Effector memory CD8-positive, alpha-beta T cell (primary cell): ENCODE measurements around the gene GRIP1.

Source experiments
- ATAC-seq: fragments of 150-1000 bp; cut with Tn5 transposase; replicated peaks from 2 replicates; pipeline ENCODE4 v1.10.0; 2021; ENCODE audit warnings: mild to moderate bottlenecking, moderate library complexity
- DNase-seq, 3 experiments: peaks; one replicate each; pipeline ENCODE4 v3.0.0; 2021
- H3K27ac Mint-ChIP-seq, 2 donors: one replicate each; pipeline ENCODE4 v1.8.0; 2022; ENCODE audit warnings: mild to moderate bottlenecking in 2 of 2, mixed read lengths in 2 of 2, moderate library complexity in 2 of 2
- H3K27me3 Mint-ChIP-seq, 2 donors: one replicate each; pipeline ENCODE4 v1.8.0; 2022; ENCODE audit warnings: mixed read lengths in 2 of 2
- H3K36me3 Mint-ChIP-seq: one replicate; pipeline ENCODE4 v1.8.0; 2022; ENCODE audit warnings: mild to moderate bottlenecking, moderate library complexity, mixed read lengths; ENCODE audit not compliant: insufficient read depth
- H3K4me1 Mint-ChIP-seq, 2 donors: one replicate each; pipeline ENCODE4 v1.8.0; 2022; ENCODE audit warnings: low read depth in 2 of 2, mixed read lengths in 2 of 2
- H3K4me3 Mint-ChIP-seq, 2 donors: one replicate each; pipeline ENCODE4 v1.8.0; 2022; ENCODE audit warnings: mild to moderate bottlenecking in 2 of 2, mixed read lengths in 2 of 2, moderate library complexity in 2 of 2
- H3K9me3 Mint-ChIP-seq, 2 donors: one replicate each; pipeline ENCODE4 v1.8.0; 2022; ENCODE audit warnings: mixed read lengths in 2 of 2

GRIP1 gene

DNA sequence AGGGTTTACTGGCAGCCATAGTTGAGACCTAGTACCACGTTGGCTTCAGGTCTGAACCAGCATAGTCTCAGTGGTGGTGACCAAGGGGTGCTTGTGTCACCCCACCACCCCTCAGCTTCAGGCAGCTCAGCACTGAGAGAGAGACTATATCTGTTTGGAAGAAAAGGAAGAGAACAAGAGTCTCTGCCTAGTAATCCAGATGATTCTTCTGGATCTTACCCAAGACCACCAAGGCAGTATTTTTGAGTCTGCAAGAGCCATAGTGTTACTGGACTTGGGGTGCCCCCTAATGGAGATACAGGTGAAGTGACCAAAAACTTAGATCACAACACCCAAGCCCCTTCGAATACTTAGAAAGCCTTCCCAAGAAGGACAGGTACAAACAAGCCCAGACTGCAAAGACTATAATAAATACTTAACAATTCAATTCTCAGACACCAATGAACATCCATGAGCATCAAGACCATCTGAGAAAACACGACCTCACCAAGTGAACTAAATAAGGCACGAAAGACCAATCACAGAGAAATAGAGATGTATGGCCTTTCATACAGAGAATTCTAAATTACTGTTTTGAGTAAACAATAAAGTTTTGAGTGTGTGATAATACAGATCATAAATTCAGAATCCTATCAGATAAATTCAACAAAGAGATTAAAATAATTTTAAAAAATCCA lies 269.5 kb downstream of the GRIP1 start:
- ATAC-seq, result peak; percentile 63
- H3K9me3 Mint-ChIP-seq, result no peaks in the 10 kb centered on the region
- no peak overlapping the region for H3K4me3 Mint-ChIP-seq
- peaks cover 0 to 1% of the 10 kb centered on the region in 2 donors for H3K4me1 Mint-ChIP-seq
- no peak overlapping the region for H3K27ac Mint-ChIP-seq
- H3K27me3 Mint-ChIP-seq, result peaks cover 32 to 57% of the 10 kb centered on the region in 2 donors
- peak; percentile 31 to 40 (median 37) for DNase-seq
- H3K36me3 Mint-ChIP-seq, result no peaks in the 10 kb centered on the region

DNA sequence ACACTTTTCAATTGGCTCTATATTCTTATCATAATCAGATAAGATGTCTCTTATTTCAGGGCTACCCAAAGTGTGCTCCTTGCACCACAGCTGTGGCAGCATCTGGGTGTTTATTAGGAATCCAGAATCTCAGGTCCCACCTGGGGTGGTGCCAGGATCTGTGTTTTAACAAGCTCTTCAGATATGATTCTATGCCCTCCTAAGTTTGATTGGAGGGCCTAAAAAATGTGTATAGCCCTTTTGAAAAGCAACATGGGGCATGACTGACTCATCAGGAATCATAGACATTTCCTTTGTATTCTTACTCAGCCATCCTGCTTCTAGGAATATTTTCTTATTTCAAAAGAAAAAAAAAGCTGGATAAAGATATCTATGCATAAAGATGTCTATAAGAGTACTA lies 273.5 kb downstream of the GRIP1 start:
- H3K4me3 Mint-ChIP-seq, result no peak overlapping the region
- ATAC-seq (no peak), DNase-seq (no peak)
- no peak overlapping the region for H3K27ac Mint-ChIP-seq
- H3K4me1 Mint-ChIP-seq, result peaks cover 0 to 1% of the 10 kb centered on the region in 2 donors
- no peaks in the 10 kb centered on the region for H3K36me3 Mint-ChIP-seq
- H3K9me3 Mint-ChIP-seq, result no peaks in the 10 kb centered on the region
- H3K27me3 Mint-ChIP-seq, result peaks cover 6 to 26% of the 10 kb centered on the region in 2 donors

DNA sequence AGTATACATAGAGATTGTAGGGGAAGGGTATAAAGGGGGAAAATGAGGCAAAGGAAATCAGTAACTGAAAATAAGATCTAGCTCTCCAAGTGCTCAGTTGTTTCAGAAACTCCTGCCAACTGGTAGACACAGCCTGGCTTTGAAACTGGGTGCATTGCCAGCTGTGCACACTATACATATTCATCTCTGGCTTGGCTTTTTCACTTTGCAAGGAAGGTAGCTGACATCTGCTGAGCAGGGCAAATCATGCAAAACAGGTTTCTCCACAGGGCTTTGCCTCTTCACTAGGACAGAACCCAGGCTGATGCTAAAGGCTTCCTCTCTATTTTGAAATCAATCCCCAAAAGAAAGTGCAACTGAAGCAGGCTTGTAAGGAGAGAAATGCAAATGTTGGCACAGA lies 275.1 kb downstream of the GRIP1 start:
- DNase-seq (no peak), ATAC-seq (no peak)
- H3K9me3 Mint-ChIP-seq, result no peaks in the 10 kb centered on the region
- no peak overlapping the region for H3K4me3 Mint-ChIP-seq
- H3K36me3 Mint-ChIP-seq, result no peaks in the 10 kb centered on the region
- peaks cover 0 to 1% of the 10 kb centered on the region in 2 donors for H3K4me1 Mint-ChIP-seq
- no peak overlapping the region for H3K27ac Mint-ChIP-seq
- peaks cover 0 to 14% of the 10 kb centered on the region in 2 donors for H3K27me3 Mint-ChIP-seq

DNA sequence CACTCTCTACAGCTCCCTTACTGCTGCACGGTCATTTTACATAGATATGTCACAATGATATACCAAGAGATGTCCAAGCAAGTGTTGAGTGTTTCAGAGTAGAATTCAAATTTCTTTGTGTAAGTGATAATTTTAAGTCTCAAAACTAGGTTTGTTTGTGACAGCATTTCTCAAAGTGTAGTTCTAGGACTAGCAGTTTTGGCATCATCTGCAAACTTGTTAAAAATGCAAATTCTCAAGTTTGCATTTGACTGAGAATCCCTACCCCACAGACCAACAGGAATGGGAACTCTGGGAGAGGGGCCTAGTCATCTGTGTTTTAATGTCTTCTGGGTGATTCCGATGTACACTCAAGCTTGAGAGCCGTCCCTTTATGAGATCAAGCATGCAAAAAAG lies 279.0 kb downstream of the GRIP1 start:
- no peak overlapping the region for H3K27ac Mint-ChIP-seq
- DNase-seq, result no peak
- no peaks in the 10 kb centered on the region for H3K4me1 Mint-ChIP-seq
- ATAC-seq, result no peak
- H3K36me3 Mint-ChIP-seq, result no peaks in the 10 kb centered on the region
- H3K27me3 Mint-ChIP-seq, result peaks cover 17 to 27% of the 10 kb centered on the region in 2 donors
- no peaks in the 10 kb centered on the region for H3K9me3 Mint-ChIP-seq
- H3K4me3 Mint-ChIP-seq, result no peak overlapping the region

DNA sequence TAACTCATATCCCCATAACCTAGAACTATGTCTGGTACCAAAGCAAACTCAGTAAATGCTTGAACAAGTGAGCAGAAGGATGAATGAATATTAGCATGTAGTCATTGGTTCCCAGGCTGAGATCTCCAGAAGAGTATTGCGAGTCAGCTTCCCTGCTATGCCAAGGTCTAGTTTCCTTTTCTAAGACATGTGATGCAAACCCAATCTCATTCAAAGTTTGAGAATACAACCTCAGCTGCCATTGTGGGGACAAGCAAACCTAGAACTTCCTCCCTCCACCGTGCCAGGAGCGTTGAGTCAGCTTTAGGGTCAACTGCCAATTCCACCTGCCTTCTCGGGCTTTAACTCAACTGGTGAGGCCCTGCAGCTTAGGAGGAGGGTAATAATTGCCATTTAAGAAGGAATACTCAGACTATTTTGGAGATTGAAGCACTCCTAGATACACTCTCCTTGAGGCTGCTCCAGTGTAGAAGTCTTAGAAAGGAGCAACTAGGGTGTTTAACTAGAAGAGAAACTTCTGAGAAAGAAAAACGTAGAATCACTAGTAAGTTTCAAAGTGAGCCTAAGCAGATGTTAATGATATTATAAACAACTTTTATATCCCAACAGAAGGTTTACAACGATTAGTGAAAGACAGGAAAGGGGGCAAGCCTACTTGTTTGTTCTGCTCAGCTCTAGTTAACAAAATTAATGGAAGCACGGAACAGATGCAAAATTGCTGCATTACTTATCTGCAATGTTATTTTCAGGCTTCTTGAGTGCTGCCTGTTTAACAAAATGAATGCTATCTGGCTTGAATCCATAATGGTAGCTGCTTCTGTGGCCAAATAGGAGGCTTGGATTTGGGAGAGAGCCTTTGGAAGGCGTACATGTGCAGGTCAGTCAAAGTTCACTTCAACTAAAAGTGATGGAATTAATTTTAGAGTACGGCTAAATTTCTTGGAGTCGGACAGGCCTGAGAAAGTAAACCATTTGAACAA lies 279.7 kb downstream of the GRIP1 start:
- Mint-ChIP-seq H3K27me3 (peaks cover 22 to 33% of the 10 kb centered on the region in 2 donors), H3K4me3 (no peak overlapping the region), H3K4me1 (peaks cover under 1 to 4% of the 10 kb centered on the region in 2 donors), H3K27ac (no peak overlapping the region), H3K36me3 (no peaks in the 10 kb centered on the region), H3K9me3 (no peaks in the 10 kb centered on the region)
- DNase-seq (no peak), ATAC-seq (no peak)

DNA sequence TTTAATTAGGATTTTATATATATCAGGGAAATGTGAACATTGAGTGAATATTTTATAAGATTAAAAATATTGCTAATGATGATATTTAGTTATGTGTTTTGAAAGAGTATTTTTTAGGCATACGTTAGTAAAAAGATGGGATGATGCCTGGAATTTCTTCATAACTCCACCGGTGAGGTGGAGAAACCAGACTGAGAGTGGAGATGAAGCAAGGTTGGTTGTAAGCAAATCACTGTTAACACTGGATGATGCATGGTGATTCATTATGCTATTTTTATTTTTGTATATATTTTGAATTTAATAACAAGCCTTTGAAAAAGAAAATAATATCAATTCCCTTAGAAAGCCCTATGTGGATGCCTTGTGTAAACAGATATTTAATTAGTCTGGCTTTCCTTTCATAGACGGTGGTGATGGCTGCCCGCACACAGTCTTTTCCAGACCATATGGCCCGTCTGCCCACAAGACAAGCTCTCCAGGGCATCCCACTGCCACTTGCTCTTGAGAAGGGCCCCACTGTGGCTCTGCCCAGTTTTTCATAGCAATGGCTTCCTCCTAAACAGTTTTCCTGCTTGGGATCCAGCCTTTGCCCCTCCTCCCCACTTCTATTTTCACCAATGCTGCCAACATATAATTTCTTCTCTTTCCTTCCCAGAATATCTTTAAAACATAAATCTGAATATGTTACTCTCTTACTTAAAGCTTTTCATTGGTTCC lies 281.1 kb downstream of the GRIP1 start:
- no peak overlapping the region for H3K4me3 Mint-ChIP-seq
- H3K4me1 Mint-ChIP-seq, result peaks cover 5 to 10% of the 10 kb centered on the region in 2 donors
- H3K36me3 Mint-ChIP-seq, result no peaks in the 10 kb centered on the region
- H3K27ac Mint-ChIP-seq, result no peak overlapping the region
- ATAC-seq (no peak), DNase-seq (no peak)
- H3K9me3 Mint-ChIP-seq, result no peaks in the 10 kb centered on the region
- H3K27me3 Mint-ChIP-seq, result peaks cover 29 to 39% of the 10 kb centered on the region in 2 donors

DNA sequence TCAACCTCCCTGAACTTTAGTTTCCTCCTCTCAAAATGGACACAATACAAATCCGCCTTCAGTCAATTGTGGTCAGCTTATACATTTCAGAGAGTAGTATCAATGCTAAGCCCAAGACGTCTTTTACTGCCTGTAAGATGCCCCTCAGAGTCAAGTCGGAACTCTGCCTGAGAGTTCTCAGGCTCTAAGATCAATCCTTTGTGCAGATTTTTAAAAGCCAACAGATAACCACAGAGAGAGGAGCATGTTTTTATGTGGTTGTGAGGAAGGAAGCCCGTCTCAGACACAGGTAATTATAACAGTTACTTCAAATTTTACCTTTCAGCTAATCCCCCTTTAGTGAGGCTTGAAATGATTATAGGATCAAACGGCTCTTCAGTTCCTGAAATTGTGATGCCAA lies 285.0 kb downstream of the GRIP1 start:
- H3K36me3 Mint-ChIP-seq, result no peaks in the 10 kb centered on the region
- DNase-seq, result no peak
- peaks cover 5 to 10% of the 10 kb centered on the region in 2 donors for H3K4me1 Mint-ChIP-seq
- no peaks in the 10 kb centered on the region for H3K9me3 Mint-ChIP-seq
- peak overlapping the region in 1 of 2 donors; percentile 2 for H3K27ac Mint-ChIP-seq
- no peak overlapping the region for H3K4me3 Mint-ChIP-seq
- peaks cover 35 to 39% of the 10 kb centered on the region in 2 donors for H3K27me3 Mint-ChIP-seq
- peak; percentile 26 for ATAC-seq

DNA sequence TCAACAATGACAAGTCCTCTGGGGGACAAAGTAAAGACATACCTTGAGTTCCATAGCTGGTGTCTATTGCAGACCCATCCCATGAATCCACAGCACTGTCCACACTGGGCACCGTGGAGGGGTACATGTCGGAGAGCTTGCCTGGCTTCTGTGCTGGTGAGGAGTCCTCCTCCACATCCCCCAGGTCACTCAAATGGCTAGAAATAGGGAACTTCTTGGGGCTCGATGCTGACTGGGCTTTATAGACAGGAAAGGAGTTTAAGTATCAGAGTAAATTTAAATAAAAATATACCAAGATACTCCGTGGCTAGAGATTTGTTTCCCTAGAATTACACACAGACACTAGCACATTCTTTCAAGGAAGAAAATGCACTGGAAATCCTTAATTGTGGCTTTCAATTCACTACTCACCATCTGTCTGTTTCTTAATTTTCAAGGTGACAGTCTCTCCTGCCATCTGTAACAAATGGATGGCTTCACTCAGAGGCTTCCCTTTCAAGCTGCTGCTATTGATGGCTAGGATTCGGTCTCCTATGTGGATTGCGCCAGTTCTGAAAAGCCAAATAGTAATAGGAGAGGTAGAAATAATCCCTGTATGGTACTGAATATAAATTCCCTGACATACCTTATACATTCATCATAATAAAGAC lies 286.5 kb downstream of the GRIP1 start:
- no peak for ATAC-seq
- Mint-ChIP-seq H3K36me3 (no peaks in the 10 kb centered on the region), H3K4me1 (peaks cover 5 to 10% of the 10 kb centered on the region in 2 donors), H3K4me3 (no peak overlapping the region), H3K27me3 (peaks cover 35 to 39% of the 10 kb centered on the region in 2 donors), H3K9me3 (no peaks in the 10 kb centered on the region), H3K27ac (no peak overlapping the region)
- no peak for DNase-seq

DNA sequence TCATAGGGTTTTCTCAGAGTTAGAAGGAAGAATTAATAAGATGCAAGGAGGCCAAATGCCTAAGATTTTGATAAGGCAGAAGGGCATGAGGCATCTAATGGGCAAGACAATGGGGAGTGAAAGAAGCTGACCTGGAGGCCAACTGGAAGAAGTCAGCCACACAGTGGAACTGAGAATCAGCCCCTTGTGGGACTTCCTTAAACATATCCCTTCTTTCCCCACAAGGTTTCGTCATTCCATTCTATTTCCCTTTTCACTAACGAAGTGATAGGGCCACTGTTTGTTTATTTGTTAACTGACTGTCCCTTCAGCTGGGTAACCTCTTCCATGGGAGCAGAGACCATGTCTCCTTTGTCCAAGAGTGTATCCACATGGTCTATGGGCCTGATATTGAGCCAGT lies 290.4 kb downstream of the GRIP1 start:
- Mint-ChIP-seq H3K27ac (no peak overlapping the region), H3K4me1 (no peaks in the 10 kb centered on the region), H3K36me3 (no peaks in the 10 kb centered on the region), H3K4me3 (no peak overlapping the region), H3K9me3 (no peaks in the 10 kb centered on the region), H3K27me3 (peaks cover 6 to 9% of the 10 kb centered on the region in 2 donors)
- DNase-seq (no peak), ATAC-seq (no peak)

DNA sequence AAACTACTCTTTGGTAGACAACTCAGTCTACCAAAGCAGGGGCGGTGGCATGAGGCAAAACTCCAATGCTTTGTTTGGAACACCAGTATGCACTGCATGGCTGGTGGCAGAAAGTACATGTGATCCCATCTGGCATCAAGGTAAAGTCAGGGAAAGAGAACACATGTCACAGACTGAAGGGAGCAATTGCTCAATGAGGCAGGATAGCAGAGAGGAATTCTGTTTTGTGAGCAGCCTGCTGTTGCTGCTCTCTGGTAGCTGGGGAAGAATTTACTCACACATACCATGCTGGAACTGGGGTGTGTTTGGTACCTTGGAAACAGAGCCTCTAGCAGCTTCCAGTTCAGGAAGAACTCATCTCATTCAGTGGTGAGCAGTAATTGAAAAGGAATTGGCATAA lies 291.8 kb downstream of the GRIP1 start:
- H3K9me3 Mint-ChIP-seq, result no peaks in the 10 kb centered on the region
- H3K4me1 Mint-ChIP-seq, result no peaks in the 10 kb centered on the region
- no peak overlapping the region for H3K27ac Mint-ChIP-seq
- DNase-seq, result no peak
- H3K4me3 Mint-ChIP-seq, result no peak overlapping the region
- no peaks in the 10 kb centered on the region for H3K36me3 Mint-ChIP-seq
- peaks cover 4% of the 10 kb centered on the region in 2 donors for H3K27me3 Mint-ChIP-seq
- no peak for ATAC-seq

DNA sequence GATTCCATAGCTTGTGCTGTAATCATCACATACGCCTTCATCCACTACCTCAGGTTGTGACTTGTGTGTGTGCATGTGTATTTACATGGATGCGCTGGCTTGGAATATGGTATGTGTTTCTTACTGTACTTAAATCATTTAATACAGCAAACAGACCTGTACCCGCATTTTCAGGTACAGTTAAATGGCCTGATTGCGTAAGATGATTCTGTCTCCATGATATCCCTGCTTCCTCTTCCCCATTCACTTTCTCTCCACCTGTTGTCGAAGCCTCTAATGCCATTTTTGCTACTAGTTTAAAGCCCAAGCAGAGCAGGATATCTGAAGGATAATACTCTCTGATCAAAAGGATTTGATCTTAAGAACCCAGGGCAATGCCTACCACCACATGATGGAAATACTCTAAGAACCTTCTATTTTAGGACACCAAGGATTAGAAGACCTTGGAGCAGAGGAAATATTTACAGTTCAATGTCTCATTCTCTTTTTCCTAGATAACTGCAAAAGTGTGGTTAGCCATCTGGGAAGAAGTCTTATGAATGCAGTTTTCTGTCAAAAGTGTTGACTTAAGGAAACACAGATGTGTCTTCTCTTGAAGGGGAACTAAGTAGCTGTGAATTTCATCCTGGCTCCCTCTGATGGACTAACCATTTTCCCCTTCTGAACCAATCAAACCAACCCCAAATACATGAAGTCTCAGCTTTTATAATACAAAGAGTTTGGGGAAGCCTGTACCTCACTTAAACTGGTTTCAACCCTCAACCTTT lies 297.9 kb downstream of the GRIP1 start:
- Mint-ChIP-seq H3K9me3 (no peaks in the 10 kb centered on the region), H3K27ac (no peak overlapping the region), H3K36me3 (peaks cover 2% of the 10 kb centered on the region), H3K4me3 (no peak overlapping the region), H3K27me3 (peaks cover 0 to 4% of the 10 kb centered on the region in 2 donors), H3K4me1 (no peaks in the 10 kb centered on the region)
- DNase-seq (no peak), ATAC-seq (no peak)

DNA sequence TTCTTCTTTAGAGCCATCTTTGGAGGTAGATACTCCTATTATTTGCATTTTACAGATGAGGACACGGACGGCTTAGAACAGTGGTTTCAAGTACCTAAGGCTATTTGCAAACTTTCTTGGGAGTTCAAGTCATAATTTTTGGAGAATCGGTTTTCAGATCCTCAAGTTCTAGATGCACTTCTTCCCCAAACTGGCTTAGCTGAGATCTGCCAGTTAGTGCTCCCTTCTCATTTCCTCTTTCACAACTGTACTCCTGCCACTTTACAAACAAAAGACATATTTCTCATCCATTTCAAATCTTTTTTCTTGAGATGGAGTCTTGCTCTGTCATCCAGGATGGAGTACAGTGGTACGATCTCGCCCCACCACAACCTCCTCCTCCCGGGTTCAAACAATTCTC lies 299.3 kb downstream of the GRIP1 start:
- no peak overlapping the region for H3K27ac Mint-ChIP-seq
- peaks cover 2% of the 10 kb centered on the region for H3K36me3 Mint-ChIP-seq
- no peak overlapping the region for H3K4me3 Mint-ChIP-seq
- H3K9me3 Mint-ChIP-seq, result no peaks in the 10 kb centered on the region
- H3K27me3 Mint-ChIP-seq, result peaks cover 0 to 4% of the 10 kb centered on the region in 2 donors
- DNase-seq, result no peak
- ATAC-seq, result no peak
- H3K4me1 Mint-ChIP-seq, result no peaks in the 10 kb centered on the region
